A549 (cell line): Measurements from ENCODE around the gene RAB8A.

ENCODE experiments used
- EP300 ChIP-seq, 2 experiments: fragments of >200 bp; sonication (Bioruptor Twin); formaldehyde crosslinking; IDR thresholded peaks; 2 replicates in 1 of 2; 3 replicates in 1 of 2; pipeline ENCODE4 v1.6.1; 2016 to 2017
- NR3C1 ChIP-seq: fragments of >200 bp; sonication (Bioruptor Twin); formaldehyde crosslinking; IDR thresholded peaks from 3 replicates; pipeline ENCODE4 v1.6.1; 2017
- POLR2A ChIP-seq: IDR thresholded peaks from 2 replicates; pipeline ENCODE4 v1.6.1; 2012; ENCODE audit warnings: mild to moderate bottlenecking, low read length
- TF ChIP-seq, protein P1 (sequence below): fragments of >200 bp; sonication (Bioruptor Twin); formaldehyde crosslinking; IDR thresholded peaks from 3 replicates; pipeline ENCODE4 v1.5.1; 2016

DNA sequence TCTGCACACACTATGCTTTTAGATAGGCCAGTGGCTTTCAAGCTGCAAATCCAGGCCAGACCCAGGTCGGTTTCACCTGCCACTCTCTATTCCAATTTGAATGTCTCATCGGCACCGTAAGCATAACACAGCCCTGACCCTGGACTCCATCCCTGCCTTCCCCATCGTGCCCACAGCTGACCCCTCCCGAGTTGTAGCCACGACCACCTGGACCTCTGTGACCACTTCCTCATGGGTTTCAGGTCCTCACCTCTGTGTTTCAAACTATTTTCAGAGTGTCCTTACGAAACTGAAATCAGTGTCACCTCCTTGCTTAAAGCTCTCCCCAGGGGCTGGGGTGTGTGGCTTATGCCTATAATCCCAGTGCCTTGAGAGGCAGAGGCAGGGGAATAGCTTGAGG, 22.8 kb downstream of the RAB8A start:
- TF ChIP-seq NR3C1 (no peak), EP300 (IDR thresholded peaks at IDR 0.05) (no peak), POLR2A (no peak)
- TF ChIP-seq, protein P1, sequence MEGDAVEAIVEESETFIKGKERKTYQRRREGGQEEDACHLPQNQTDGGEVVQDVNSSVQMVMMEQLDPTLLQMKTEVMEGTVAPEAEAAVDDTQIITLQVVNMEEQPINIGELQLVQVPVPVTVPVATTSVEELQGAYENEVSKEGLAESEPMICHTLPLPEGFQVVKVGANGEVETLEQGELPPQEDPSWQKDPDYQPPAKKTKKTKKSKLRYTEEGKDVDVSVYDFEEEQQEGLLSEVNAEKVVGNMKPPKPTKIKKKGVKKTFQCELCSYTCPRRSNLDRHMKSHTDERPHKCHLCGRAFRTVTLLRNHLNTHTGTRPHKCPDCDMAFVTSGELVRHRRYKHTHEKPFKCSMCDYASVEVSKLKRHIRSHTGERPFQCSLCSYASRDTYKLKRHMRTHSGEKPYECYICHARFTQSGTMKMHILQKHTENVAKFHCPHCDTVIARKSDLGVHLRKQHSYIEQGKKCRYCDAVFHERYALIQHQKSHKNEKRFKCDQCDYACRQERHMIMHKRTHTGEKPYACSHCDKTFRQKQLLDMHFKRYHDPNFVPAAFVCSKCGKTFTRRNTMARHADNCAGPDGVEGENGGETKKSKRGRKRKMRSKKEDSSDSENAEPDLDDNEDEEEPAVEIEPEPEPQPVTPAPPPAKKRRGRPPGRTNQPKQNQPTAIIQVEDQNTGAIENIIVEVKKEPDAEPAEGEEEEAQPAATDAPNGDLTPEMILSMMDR = no peak
